SK-N-SH (cell line): ENCODE data around the gene CIT. TPM values are rescaled to one million over a fixed set of nuclear protein-coding genes. Genes with fewer than 3 reads are reported as not detected.

Experiments
- CTCF ChIA-PET: fragments of 300-600, 350-600 bp; formaldehyde crosslinking; extraction: SDS; loops from one replicate; lab custom pipeline; 2021; lab: Yijun Ruan, JAX
- POLR2A ChIA-PET: fragments of 350-600 bp; sonication (Branson Sonifier 250); formaldehyde crosslinking; extraction: SDS; loops from one replicate; lab custom pipeline; 2020; ENCODE audit warnings: antibody characterized with exemption, inconsistent platforms; lab: Yijun Ruan, JAX
- DNase-seq: peaks from one replicate; pipeline ENCODE4 v3.0.0; 2012
- H2AFZ ChIP-seq: fragments of 200-600 bp; sonication (generic); 2 replicates; pipeline ENCODE4 v1.8.1; 2016; ENCODE audit warnings: antibody characterized with exemption, mild to moderate bottlenecking, low read depth
- H3F3A ChIP-seq: fragments of 200-600 bp; sonication (generic); replicated peaks from 2 replicates; pipeline ENCODE3; 2016; ENCODE audit warnings: antibody characterized with exemption, mild to moderate bottlenecking; ENCODE audit not compliant: insufficient read depth
- H3K27ac ChIP-seq, 2 experiments: fragments of 200-500 bp in 1 of 2; fragments of 200-600 bp in 1 of 2; sonication (Bioruptor generic) in 1 of 2; sonication (generic), shearing (Covaris generic) in 1 of 2; 2 replicates each; pipeline versions ENCODE4 v1.5.1 to v1.6.1; 2014 to 2016; ENCODE audit warnings: low read depth in 2 of 2, inconsistent platforms in 1 of 2, low read length in 1 of 2, mild to moderate bottlenecking in 1 of 2, mixed read lengths in 1 of 2
- H3K27me3 ChIP-seq: fragments of 200-600 bp; sonication (generic), shearing (Covaris generic); 2 replicates; pipeline ENCODE4 v1.6.1; 2016; ENCODE audit warnings: mixed run types; ENCODE audit not compliant: insufficient read depth
- H3K36me3 ChIP-seq, 2 experiments: fragments of 200-500 bp in 1 of 2; fragments of 200-600 bp in 1 of 2; sonication (Bioruptor generic) in 1 of 2; sonication (generic) in 1 of 2; replicated peaks in 1 of 2; 2 replicates each; pipeline versions ENCODE3 to v1.5.1; 2014 to 2016; ENCODE audit warnings: low read length in 1 of 2, mild to moderate bottlenecking in 1 of 2; ENCODE audit not compliant: insufficient read depth in 2 of 2, control insufficient read depth in 1 of 2
- H3K4me1 ChIP-seq, 2 experiments: fragments of 200-500 bp in 1 of 2; fragments of 200-600 bp in 1 of 2; sonication (Bioruptor generic) in 1 of 2; sonication (generic), shearing (Covaris generic) in 1 of 2; 2 replicates each; pipeline versions ENCODE4 v1.5.1 to v1.6.1; 2014 to 2016; ENCODE audit warnings: low read depth in 1 of 2, low read length in 1 of 2, mixed run types in 1 of 2; ENCODE audit not compliant: insufficient read depth in 2 of 2, control insufficient read depth in 1 of 2
- H3K4me2 ChIP-seq: fragments of 200-600 bp; sonication (generic), shearing (Covaris generic); 2 replicates; pipeline ENCODE4 v1.6.1; 2017; ENCODE audit warnings: mixed run types
- H3K4me3 ChIP-seq, 2 experiments: fragments of 200-500 bp in 1 of 2; fragments of 200-600 bp in 1 of 2; sonication (Bioruptor generic) in 1 of 2; sonication (generic), shearing (Covaris generic) in 1 of 2; 2 replicates each; pipeline versions ENCODE4 v1.5.1 to v1.8.1; 2014 to 2016; ENCODE audit warnings: low read depth in 2 of 2, inconsistent platforms in 1 of 2, low read length in 1 of 2, mild to moderate bottlenecking in 1 of 2, mixed read lengths in 1 of 2, moderate library complexity in 1 of 2
- H3K79me2 ChIP-seq: fragments of 200-600 bp; sonication (generic); 2 replicates; pipeline ENCODE4 v1.8.1; 2017; ENCODE audit warnings: mild to moderate bottlenecking; ENCODE audit not compliant: insufficient read depth
- H3K9ac ChIP-seq: fragments of 200-600 bp; sonication (generic); 2 replicates; pipeline ENCODE4 v1.6.1; 2017; ENCODE audit warnings: mixed run types
- H3K9me2 ChIP-seq: fragments of 200-600 bp; sonication (generic); 2 replicates; pipeline ENCODE4 v1.6.1; 2017; ENCODE audit warnings: mixed run types
- H3K9me3 ChIP-seq: fragments of 200-600 bp; sonication (generic); 2 replicates; pipeline ENCODE4 v1.6.1; 2017; ENCODE audit warnings: mixed run types, mild to moderate bottlenecking, moderate library complexity
- H4K20me1 ChIP-seq: fragments of 200-600 bp; sonication (generic); 2 replicates; pipeline ENCODE4 v1.6.1; 2017; ENCODE audit warnings: mild to moderate bottlenecking, mixed run types; ENCODE audit not compliant: insufficient read depth
- CTCF ChIP-seq: fragments of 200-600 bp; sonication (generic); IDR thresholded peaks from 2 replicates; pipeline ENCODE4 v1.6.1; 2017; ENCODE audit warnings: antibody characterized with exemption, mild to moderate bottlenecking, moderate library complexity
- EP300 ChIP-seq, 2 experiments: IDR thresholded peaks; 2 replicates each; pipeline versions ENCODE4 v1.4.0 to v1.6.1; 2012; ENCODE audit warnings: borderline replicate concordance in 1 of 2, low read depth in 1 of 2, low read length in 1 of 2
- FOXJ3 ChIP-seq: sonication (generic); formaldehyde crosslinking; IDR thresholded peaks from 2 replicates; pipeline ENCODE4 v1.5.1; 2020; ENCODE audit warnings: mild to moderate bottlenecking, missing genetic modification reagents
- FOXM1 ChIP-seq: IDR thresholded peaks from 2 replicates; pipeline ENCODE4 v1.4.0; 2012; ENCODE audit warnings: low read depth, mild to moderate bottlenecking
- IRF3 ChIP-seq: fragments of 150-350 bp; IDR thresholded peaks from 2 replicates; pipeline ENCODE4 v1.6.1; 2016; ENCODE audit warnings: mild to moderate bottlenecking, low read depth, low read length
- MAX ChIP-seq: IDR thresholded peaks from 2 replicates; pipeline ENCODE4 v1.4.0; 2012; ENCODE audit warnings: low read depth
- MEF2A ChIP-seq: IDR thresholded peaks from 2 replicates; pipeline ENCODE4 v1.4.0; 2012; ENCODE audit warnings: low read depth, borderline replicate concordance
- NFIC ChIP-seq: IDR thresholded peaks from 2 replicates; pipeline ENCODE4 v1.4.0; 2012; ENCODE audit warnings: borderline replicate concordance
- NRF1 ChIP-seq: IDR thresholded peaks from 2 replicates; pipeline ENCODE4 v1.6.1; 2012; ENCODE audit warnings: low read depth, mild to moderate bottlenecking, low read length
- PBX3 ChIP-seq: IDR thresholded peaks from 2 replicates; pipeline ENCODE4; 2012
- POLR2AphosphoS5 ChIP-seq: IDR thresholded peaks from 2 replicates; pipeline ENCODE4 v1.6.1; 2012; ENCODE audit warnings: low read depth, low read length
- RAD21 ChIP-seq: IDR thresholded peaks from 2 replicates; pipeline ENCODE4 v1.6.1; 2012; ENCODE audit warnings: mild to moderate bottlenecking, low read length
- RCOR1 ChIP-seq: fragments of 150-350 bp; IDR thresholded peaks from 2 replicates; pipeline ENCODE4 v1.6.1; 2017; ENCODE audit warnings: antibody characterized with exemption, low read length
- RFX5 ChIP-seq: IDR thresholded peaks from 2 replicates; pipeline ENCODE4 v1.6.1; 2012; ENCODE audit warnings: mild to moderate bottlenecking, improper control_type of control experiment, low read length
- RXRA ChIP-seq: IDR thresholded peaks from 2 replicates; pipeline ENCODE4 v1.4.0; 2012; ENCODE audit warnings: low read depth, mild to moderate bottlenecking, borderline replicate concordance
- SIN3A ChIP-seq: IDR thresholded peaks from 2 replicates; pipeline ENCODE4 v1.6.1; 2012; ENCODE audit warnings: low read depth, mild to moderate bottlenecking, low read length, moderate library complexity, borderline replicate concordance
- SMC3 ChIP-seq: IDR thresholded peaks from 2 replicates; pipeline ENCODE4 v1.6.1; 2012; ENCODE audit warnings: low read depth, low read length, improper control_type of control experiment
- USF1 ChIP-seq: IDR thresholded peaks from 2 replicates; pipeline ENCODE4 v1.4.0; 2012; ENCODE audit warnings: low read depth, borderline replicate concordance
- USF2 ChIP-seq: fragments of 150-350 bp; IDR thresholded peaks from 2 replicates; pipeline ENCODE4 v1.6.1; 2017; ENCODE audit warnings: antibody characterized with exemption, low read length, low read depth, borderline replicate concordance
- WGBS: methylation state at CpG from one replicate; pipeline ENCODE4 v1.1.6; 2017; ENCODE audit warnings: low lambda C conversion rate; 5-methylcytosine and 5-hydroxymethylcytosine counted together
- polyA plus RNA-seq, 3 experiments: library from polyadenylated mRNA; depleted of rRNA; stranded (reverse); fragments of >200 nt; gene quantifications; 2 replicates each; pipeline ENCODE4 v1.2.3, GENCODE V29; 2012

The CIT gene
- polyA plus RNA-seq, 1 of the 3 experiments (the other 2 are of a cell fraction): 7.7 TPM

GRCh38 chr12:119825262-119825661 is 51.9 kb downstream of the CIT start:
- 94% methylated on average over 7 of the region's 7 CpGs for WGBS
- ChIA-PET CTCF (no interaction called here), POLR2A (no interaction called here)
- no peak overlapping the region for H2AFZ ChIP-seq
- no peaks in the 10 kb centered on the region for H3K79me2 ChIP-seq
- no peaks in the 10 kb centered on the region for H4K20me1 ChIP-seq
- H3K27me3 ChIP-seq: no peaks in the 10 kb centered on the region
- no peak overlapping the region for H3K4me3 ChIP-seq
- TF ChIP-seq RAD21: no peak
- no peak for TF ChIP-seq CTCF
- TF ChIP-seq MEF2A: no peak
- TF ChIP-seq USF2: no peak
- TF ChIP-seq RCOR1: no peak
- TF ChIP-seq POLR2AphosphoS5: no peak
- no peak for TF ChIP-seq FOXJ3 (CRISPR knock-in tag)
- no peak for TF ChIP-seq FOXM1
- no peak for TF ChIP-seq USF1
- no peak for TF ChIP-seq NRF1
- no peak for TF ChIP-seq RFX5
- TF ChIP-seq SMC3: no peak
- TF ChIP-seq NFIC: no peak
- no peak for TF ChIP-seq SIN3A
- no peak for TF ChIP-seq RXRA
- no peak for TF ChIP-seq EP300 (IDR thresholded peaks at IDR 0.05; ENCODE audit: borderline replicate concordance in 1 of 2, low read depth in 1 of 2, low read length in 1 of 2)
- no peak for TF ChIP-seq IRF3
- no peak for TF ChIP-seq MAX
- no peak for TF ChIP-seq PBX3
- TF ChIP-seq, all 33 proteins: peak for 0
- peaks cover 23 to 30% of the 10 kb centered on the region in 2 experiments for H3K36me3 ChIP-seq
- no peaks in the 10 kb centered on the region for H3F3A ChIP-seq
- H3K27ac ChIP-seq: no peak overlapping the region
- H3K9me2 ChIP-seq: no peaks in the 10 kb centered on the region
- no peaks in the 10 kb centered on the region for H3K9me3 ChIP-seq
- DNase-seq: no peak
- no peak overlapping the region for H3K4me2 ChIP-seq
- no peaks in the 10 kb centered on the region for H3K4me1 ChIP-seq
- H3K9ac ChIP-seq: no peak overlapping the region
